Measurements from ENCODE around the gene SLC6A15. TPM values are rescaled to one million over a fixed set of nuclear protein-coding genes. Genes with fewer than 3 reads are reported as not detected.

SLC6A15 gene
- total RNA-seq, 4 donors from 2014 or later: 0.40 to 1.3 (median 0.83) TPM

GRCh38 chr12:84816916-84817695 is 95.5 kb downstream of the SLC6A15 start:
- no peaks in the 10 kb centered on the region for H3K4me1 ChIP-seq
- intact Hi-C loops (cut with DNase I): no loop called here
- 66% methylated on average over 3 of the region's 3 CpGs for WGBS
- no peaks in the 10 kb centered on the region for H3K27me3 ChIP-seq
- H3K4me3 ChIP-seq: no peak overlapping the region
- no peaks in the 10 kb centered on the region for H3K36me3 ChIP-seq
- no peaks in the 10 kb centered on the region for H3K9me3 ChIP-seq
- TF ChIP-seq POLR2AphosphoS5 (IDR thresholded peaks at IDR 0.05): no peak
- no peak for TF ChIP-seq POLR2A (IDR thresholded peaks at IDR 0.05; ENCODE audit: low read depth)
- no peak for TF ChIP-seq EP300 (IDR thresholded peaks at IDR 0.05)
- no peak for TF ChIP-seq CTCF (IDR thresholded peaks at IDR 0.05)
- no peak for DNase-seq (ENCODE audit: extremely low spot score)
- no peak overlapping the region for H3K27ac ChIP-seq (replicated peaks in 1 of 4)

DNA sequence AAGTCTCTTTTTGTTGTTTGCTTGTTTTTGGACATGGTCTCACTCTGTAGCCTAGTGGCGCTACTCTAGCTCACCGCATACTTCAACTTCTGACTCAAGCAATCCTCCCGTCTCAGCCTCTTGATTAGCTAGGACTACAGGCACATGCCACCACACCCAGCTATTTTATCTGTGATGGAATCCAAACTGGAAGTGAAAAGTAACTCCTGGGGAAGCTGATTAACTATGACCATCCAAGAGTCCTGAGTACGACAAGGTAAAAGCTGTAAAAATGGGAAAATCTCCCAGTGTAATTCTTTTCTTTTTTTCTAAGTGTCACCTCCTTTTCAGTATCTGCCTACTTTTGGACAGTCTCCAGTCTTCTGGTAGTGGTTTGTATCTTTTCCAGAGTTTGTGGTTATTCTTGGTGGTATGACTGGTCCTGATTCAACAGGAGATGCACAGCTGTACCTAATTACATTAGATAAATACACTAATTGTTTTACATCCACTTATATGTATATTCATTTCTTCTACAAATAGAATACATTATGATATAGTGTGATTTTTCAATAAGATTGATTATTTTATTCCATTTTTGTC is 97.8 kb downstream of the SLC6A15 start:
- WGBS: 82% methylated on average over 4 of the region's 4 CpGs
- intact Hi-C loops (cut with DNase I): no loop called here
- Histone ChIP-seq H3K27ac (replicated peaks in 1 of 4) (no peak overlapping the region), H3K4me1 (no peaks in the 10 kb centered on the region), H3K36me3 (no peaks in the 10 kb centered on the region), H3K9me3 (no peaks in the 10 kb centered on the region), H3K27me3 (no peaks in the 10 kb centered on the region), H3K4me3 (no peak overlapping the region)
- TF ChIP-seq EP300 (IDR thresholded peaks at IDR 0.05): no peak
- TF ChIP-seq POLR2AphosphoS5 (IDR thresholded peaks at IDR 0.05): no peak
- TF ChIP-seq CTCF (IDR thresholded peaks at IDR 0.05): no peak
- TF ChIP-seq POLR2A (IDR thresholded peaks at IDR 0.05; ENCODE audit: low read depth): no peak
- no peak for DNase-seq (ENCODE audit: extremely low spot score)

DNA sequence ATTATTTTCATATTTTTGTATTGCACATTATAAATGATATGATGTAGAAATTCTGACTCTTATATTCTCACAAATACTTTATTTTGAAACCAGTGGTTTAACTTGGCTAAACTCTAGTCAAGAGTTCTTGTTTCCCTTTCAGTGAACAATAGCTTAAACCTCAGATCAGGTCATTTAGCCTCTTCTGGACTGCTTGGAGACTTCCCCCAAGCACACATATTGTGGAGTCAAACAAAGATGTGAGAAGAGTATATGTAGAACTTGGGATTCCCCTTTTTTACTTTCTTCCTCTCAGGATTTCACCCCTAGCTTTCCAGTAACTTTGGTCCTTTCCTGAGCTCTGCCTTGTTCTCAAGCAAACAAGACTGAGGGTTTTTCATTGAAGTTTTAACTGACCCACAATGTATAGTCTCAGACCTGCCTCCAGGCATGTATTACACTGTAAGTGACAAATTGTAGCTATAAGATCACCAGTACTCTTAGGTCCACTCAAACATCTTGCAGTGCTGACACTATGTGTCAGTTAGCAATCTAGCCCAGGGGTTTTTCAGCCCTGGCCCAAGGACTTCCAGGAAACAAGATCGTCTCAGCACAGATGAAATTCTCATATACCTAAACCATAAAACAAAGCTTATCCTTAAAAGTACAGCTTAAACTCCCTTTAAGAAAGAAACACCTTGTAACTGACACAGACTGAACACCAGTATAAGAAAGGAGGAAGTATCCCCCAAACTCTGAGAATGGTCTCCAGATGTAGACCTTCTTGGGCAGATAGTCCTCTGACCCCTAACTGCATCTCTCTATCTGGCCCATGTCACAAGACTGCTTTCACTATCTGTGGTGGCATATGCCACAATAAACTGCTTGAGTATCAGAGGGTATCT is 98.6 kb downstream of the SLC6A15 start:
- no peaks in the 10 kb centered on the region for H3K9me3 ChIP-seq
- no peaks in the 10 kb centered on the region for H3K27me3 ChIP-seq
- H3K27ac ChIP-seq (replicated peaks in 1 of 4): no peak overlapping the region
- DNase-seq (ENCODE audit: extremely low spot score): no peak
- no peak for TF ChIP-seq POLR2AphosphoS5 (IDR thresholded peaks at IDR 0.05)
- TF ChIP-seq CTCF (IDR thresholded peaks at IDR 0.05): no peak
- TF ChIP-seq POLR2A (IDR thresholded peaks at IDR 0.05; ENCODE audit: low read depth): no peak
- no peak for TF ChIP-seq EP300 (IDR thresholded peaks at IDR 0.05)
- intact Hi-C loops (cut with DNase I): no loop called here
- 100% methylated on average over 1 of the region's 1 CpG for WGBS
- no peak overlapping the region for H3K4me3 ChIP-seq
- H3K36me3 ChIP-seq: no peaks in the 10 kb centered on the region
- no peaks in the 10 kb centered on the region for H3K4me1 ChIP-seq

- Histone ChIP-seq H3K4me1 (no peaks in the 10 kb centered on the region), H3K27ac (replicated peaks in 1 of 4) (no peak overlapping the region), H3K27me3 (no peaks in the 10 kb centered on the region), H3K9me3 (no peaks in the 10 kb centered on the region), H3K4me3 (no peak overlapping the region), H3K36me3 (no peaks in the 10 kb centered on the region)
- 60% methylated on average over 3 of the region's 3 CpGs for WGBS
- DNase-seq (ENCODE audit: extremely low spot score): no peak
- TF ChIP-seq POLR2AphosphoS5 (IDR thresholded peaks at IDR 0.05) (no peak), CTCF (IDR thresholded peaks at IDR 0.05) (no peak), EP300 (IDR thresholded peaks at IDR 0.05) (no peak), POLR2A (IDR thresholded peaks at IDR 0.05; ENCODE audit: low read depth) (no peak)
- intact Hi-C loops (cut with DNase I): no loop called here
Observed at GRCh38 chr12:84811291-84811690, 101.3 kb downstream of the SLC6A15 start.

Data from esophagus muscularis mucosa (tissue), 4 donors.